Measurements from ENCODE around the gene KLHL40. TPM values are rescaled to one million over a fixed set of nuclear protein-coding genes. Genes with fewer than 3 reads are reported as not detected.

KLHL40 gene, protein sequence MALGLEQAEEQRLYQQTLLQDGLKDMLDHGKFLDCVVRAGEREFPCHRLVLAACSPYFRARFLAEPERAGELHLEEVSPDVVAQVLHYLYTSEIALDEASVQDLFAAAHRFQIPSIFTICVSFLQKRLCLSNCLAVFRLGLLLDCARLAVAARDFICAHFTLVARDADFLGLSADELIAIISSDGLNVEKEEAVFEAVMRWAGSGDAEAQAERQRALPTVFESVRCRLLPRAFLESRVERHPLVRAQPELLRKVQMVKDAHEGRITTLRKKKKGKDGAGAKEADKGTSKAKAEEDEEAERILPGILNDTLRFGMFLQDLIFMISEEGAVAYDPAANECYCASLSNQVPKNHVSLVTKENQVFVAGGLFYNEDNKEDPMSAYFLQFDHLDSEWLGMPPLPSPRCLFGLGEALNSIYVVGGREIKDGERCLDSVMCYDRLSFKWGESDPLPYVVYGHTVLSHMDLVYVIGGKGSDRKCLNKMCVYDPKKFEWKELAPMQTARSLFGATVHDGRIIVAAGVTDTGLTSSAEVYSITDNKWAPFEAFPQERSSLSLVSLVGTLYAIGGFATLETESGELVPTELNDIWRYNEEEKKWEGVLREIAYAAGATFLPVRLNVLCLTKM
- total RNA-seq (2011; cell fraction: chromatin; rRNA removed; ENCODE audit: low replicate concordance) = not detected in 2 replicates
- total RNA-seq (2011; cell fraction: nucleolus; rRNA removed) = not detected in 2 replicates
- not detected in 2 replicates for total RNA-seq (2011; cell fraction: nucleoplasm; rRNA removed)
- total RNA-seq (2014; rRNA removed) = not detected in 2 replicates
- not detected in 2 replicates for total RNA-seq (2014; rRNA removed; fragmentation: Illumina TruSeq; extraction: Trizol)
- not detected in 2 replicates for total RNA-seq (2015; rRNA removed; fragmentation: Illumina TruSeq; extraction: Trizol)
- not detected in 2 replicates for total RNA-seq (2021)
- polyA plus RNA-seq (2011; rRNA removed) = not detected in 2 replicates
- not detected in 2 replicates for polyA plus RNA-seq (2011; cell fraction: cytosol; rRNA removed)
- polyA plus RNA-seq (2011; cell fraction: nucleus; rRNA removed) = not detected in 2 replicates
- not detected in 2 replicates for polyA plus RNA-seq (2012)
- polyA plus RNA-seq (2014; fragmentation: Illumina TruSeq; extraction: Trizol) = not detected in 2 replicates
- not detected for polyA plus RNA-seq (2014; fragmentation: Nextera tagmentation; extraction: Ambion mirVana)
- not detected in 2 replicates for polyA plus RNA-seq (2014; rRNA removed)
- not detected in 2 replicates for polyA minus RNA-seq (2011; rRNA and poly(A)+ RNA removed)
- polyA minus RNA-seq (2011; cell fraction: cytosol; rRNA and poly(A)+ RNA removed) = not detected in 2 replicates
- polyA minus RNA-seq (2011; cell fraction: nucleus; rRNA and poly(A)+ RNA removed) = not detected in 2 replicates
- Bru-seq, nascent RNA = not detected
- percentile 10 among the genes with signal in this experiment for BruChase-seq, experiment 1, labeled RNA remaining after a 2-hour chase
- BruChase-seq, experiment 2, labeled RNA remaining after a 6-hour chase = percentile 11 among the genes with signal in this experiment
- long read RNA-seq, experiment 1 = 0 reads
- long read RNA-seq, experiment 2 = 0 reads
- long read RNA-seq, experiment 3 = 0 reads

DNA sequence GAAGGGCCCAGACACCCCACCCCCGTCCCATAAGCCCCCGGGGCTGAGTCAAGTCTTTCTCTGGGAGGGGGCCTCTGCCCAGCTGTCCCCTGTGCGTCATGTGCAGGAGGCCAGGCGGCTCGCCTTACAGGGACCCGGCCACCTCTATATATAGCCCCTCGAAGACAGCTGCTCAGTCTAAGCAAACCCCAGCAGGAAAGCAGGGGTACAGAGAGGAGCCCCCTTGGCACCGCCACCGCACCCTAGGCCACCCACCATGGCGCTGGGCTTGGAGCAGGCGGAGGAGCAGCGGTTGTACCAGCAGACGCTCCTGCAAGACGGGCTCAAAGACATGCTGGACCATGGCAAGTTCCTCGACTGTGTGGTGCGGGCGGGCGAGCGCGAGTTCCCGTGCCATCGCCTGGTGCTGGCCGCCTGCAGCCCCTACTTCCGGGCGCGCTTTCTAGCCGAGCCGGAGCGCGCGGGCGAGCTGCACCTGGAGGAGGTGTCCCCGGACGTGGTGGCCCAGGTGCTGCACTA, at the start of gene KLHL40:
Gene KLHL40 (plus strand): TSS at position 175 of the 519 bp plus-strand sequence. CDS start 82 bp downstream, at position 257.
- Histone ChIP-seq H3K4me1 (replicated peaks in 1 of 2; ENCODE audit: control insufficient read depth in 2 of 2, insufficient read depth in 2 of 2, low read length in 2 of 2) (peaks cover 3 to 26% of the 10 kb centered on the region in 2 experiments; a peak in 3 of 5 replicates), H3K27me3 (ENCODE audit: control insufficient read depth in 2 of 2, insufficient read depth in 2 of 2, low read length in 2 of 2) (peaks cover 35 to 68% of the 10 kb centered on the region in 2 experiments), H3K9me1 (ENCODE audit: control insufficient read depth, insufficient read depth, low read length) (peaks cover 5% of the 10 kb centered on the region), H3K4me3 (no peak within 1 kb of the TSS), H3K79me2 (ENCODE audit: control insufficient read depth, insufficient read depth, low read length) (no peaks in the 10 kb centered on the region), H3K9me3 (replicated peaks; ENCODE audit: control insufficient read depth, insufficient read depth, low read depth, low read length) (no peaks in the 10 kb centered on the region), H2AFZ (ENCODE audit: low read depth, low read length) (peak within 1 kb of the TSS; percentile 42; the same call in 1 of the 2 replicates), H3K36me3 (ENCODE audit: control insufficient read depth, insufficient read depth, low read length) (no peaks in the 10 kb centered on the region), H3K4me2 (ENCODE audit: insufficient read depth, low read length) (no peak within 1 kb of the TSS), H4K20me1 (replicated peaks; ENCODE audit: control insufficient read depth, insufficient read depth, low read length) (0 out of 2 replicates have a peak, but pooled peaks cover 6% of the 10 kb centered on the region), H3K27ac (ENCODE audit: extremely low read depth, low read depth, low read length) (no peak within 1 kb of the TSS), H3K9ac (ENCODE audit: insufficient read depth in 1 of 2, low read depth in 2 of 2, low read length in 2 of 2) (peak within 1 kb of the TSS in 1 of 2 experiments; percentile 38; a peak in 1 of 4 replicates)
- DNase-seq (ENCODE audit: extremely low read depth in 1 of 4, low spot score in 3 of 4) (no peak), ATAC-seq (no peak), FAIRE-seq (no peak)
- intact Hi-C loops (cut with micrococcal nuclease) = no loop called here
- CTCF ChIA-PET (ENCODE audit: low intra/inter-chr PET ratio) = no interaction called here
- BruUV-seq (replicated peaks) = no TSS peak
- WGBS (ENCODE audit: insufficient coverage, low coverage, missing lambda C conversion rate) = 19% methylated on average over 34 of the region's 34 CpGs
- POLR2A ChIA-PET = interaction anchor here (0.5 to 1.3 kb wide), 4 partner anchors 15 to 257 kb away, joined by 3 to 4 read pairs (median 4); no protein-coding TSS in a partner anchor
- in situ Hi-C loops (cut with MboI) = no loop called here
- no peak for TF ChIP-seq NEUROD1 (IDR thresholded peaks at IDR 0.05; ENCODE audit: borderline replicate concordance, low read depth, low read length, partially characterized antibody)
- no peak for TF ChIP-seq ETV6 (IDR thresholded peaks at IDR 0.05; ENCODE audit: borderline replicate concordance in 1 of 2, low read depth in 2 of 2, low read length in 1 of 2)
- no peak for TF ChIP-seq ETV6 (CRISPR knock-in tag; IDR thresholded peaks at IDR 0.05; ENCODE audit: borderline replicate concordance)
- no peak for TF ChIP-seq MTA3 (IDR thresholded peaks at IDR 0.05; ENCODE audit: borderline replicate concordance)
- no peak for TF ChIP-seq IRF2 (CRISPR knock-in tag; IDR thresholded peaks at IDR 0.05)
- no peak for TF ChIP-seq ZSCAN32 (CRISPR knock-in tag; IDR thresholded peaks at IDR 0.05)
